Ishikawa (cell line): ENCODE measurements around the gene LY6G5C.

Experiments used
- CEBPB ChIP-seq: IDR thresholded peaks from 2 replicates; pipeline ENCODE4 v1.6.1; 2012
- CREB1 ChIP-seq: IDR thresholded peaks from 2 replicates; pipeline ENCODE4 v1.6.1; 2012; ENCODE audit warnings: low read depth
- EGR1 ChIP-seq: IDR thresholded peaks from 2 replicates; pipeline ENCODE4 v1.6.1; 2012
- EP300 ChIP-seq: IDR thresholded peaks from 2 replicates; pipeline ENCODE4 v1.6.1; 2012; ENCODE audit warnings: borderline replicate concordance
- FOXM1 ChIP-seq: IDR thresholded peaks from 2 replicates; pipeline ENCODE4 v1.6.1; 2012; ENCODE audit warnings: low read depth, borderline replicate concordance
- NFIC ChIP-seq: IDR thresholded peaks from 2 replicates; pipeline ENCODE4 v1.6.1; 2012
- RAD21 ChIP-seq: IDR thresholded peaks from 2 replicates; pipeline ENCODE4 v1.6.1; 2012; ENCODE audit warnings: low read depth
- TAF1 ChIP-seq: IDR thresholded peaks from 2 replicates; pipeline ENCODE4 v1.6.1; 2012; ENCODE audit warnings: low read depth, mild to moderate bottlenecking
- TCF12 ChIP-seq: IDR thresholded peaks from 2 replicates; pipeline ENCODE4 v1.6.1; 2012; ENCODE audit warnings: low read depth
- TEAD4 ChIP-seq: IDR thresholded peaks from 2 replicates; pipeline ENCODE4 v1.6.1; 2012
- YY1 ChIP-seq: IDR thresholded peaks from 2 replicates; pipeline ENCODE4 v1.6.1; 2012; ENCODE audit warnings: low read depth
- ZBTB7A ChIP-seq: IDR thresholded peaks from 2 replicates; pipeline ENCODE4 v1.6.1; 2012; ENCODE audit warnings: low read depth
- TF ChIP-seq, protein P1 (sequence below): IDR thresholded peaks from 2 replicates; pipeline ENCODE4 v1.6.1; 2012
- TF ChIP-seq, protein P2 (sequence below): IDR thresholded peaks from 2 replicates; pipeline ENCODE4 v1.6.1; 2012
- TF ChIP-seq, protein P3 (sequence below): IDR thresholded peaks from 2 replicates; pipeline ENCODE4 v1.6.1; 2012; ENCODE audit warnings: low read depth, mild to moderate bottlenecking

Gene LY6G5C

DNA sequence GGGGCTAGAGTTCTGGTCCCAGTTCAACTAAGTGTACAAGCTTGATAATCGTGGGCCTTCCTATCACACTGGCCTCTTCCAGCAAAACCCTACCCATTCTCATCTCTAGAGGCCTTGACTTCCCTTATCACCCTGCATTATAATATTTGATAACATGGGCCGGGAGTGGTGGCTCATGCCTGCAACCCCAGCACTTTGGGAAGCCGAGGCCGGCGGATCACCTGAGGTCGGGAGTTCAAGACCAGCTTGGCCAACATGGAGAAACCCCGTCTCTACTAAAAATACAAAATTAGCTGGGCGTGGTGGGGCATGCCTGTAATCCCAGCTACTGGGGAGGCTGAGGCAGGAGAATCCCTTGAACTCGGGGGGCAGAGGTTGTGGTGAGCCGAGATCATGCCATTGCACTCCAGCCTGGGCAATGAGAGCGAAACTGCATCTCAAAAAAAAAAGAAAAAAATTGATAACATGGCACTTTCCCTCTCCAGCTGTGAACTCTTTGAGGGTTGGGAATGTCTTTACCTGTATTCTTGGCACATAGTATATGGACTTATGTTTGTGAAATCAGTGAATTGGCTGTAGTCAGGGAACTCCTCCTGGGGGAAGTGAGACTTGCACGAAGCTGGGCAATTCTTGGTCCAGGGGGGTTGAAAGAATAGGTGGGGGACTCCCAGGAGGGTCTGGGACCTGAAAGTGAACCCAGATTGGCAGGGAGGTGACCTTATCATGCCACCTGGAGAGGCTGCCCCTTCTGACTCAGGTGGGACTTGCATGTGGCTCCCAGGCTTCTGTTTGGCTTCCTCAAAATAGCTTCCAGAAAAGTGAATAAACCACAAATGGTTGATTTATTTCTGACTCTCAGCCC, 19.4 kb downstream of the LY6G5C start:
- TF ChIP-seq RAD21: no peak
- TF ChIP-seq, protein P1, sequence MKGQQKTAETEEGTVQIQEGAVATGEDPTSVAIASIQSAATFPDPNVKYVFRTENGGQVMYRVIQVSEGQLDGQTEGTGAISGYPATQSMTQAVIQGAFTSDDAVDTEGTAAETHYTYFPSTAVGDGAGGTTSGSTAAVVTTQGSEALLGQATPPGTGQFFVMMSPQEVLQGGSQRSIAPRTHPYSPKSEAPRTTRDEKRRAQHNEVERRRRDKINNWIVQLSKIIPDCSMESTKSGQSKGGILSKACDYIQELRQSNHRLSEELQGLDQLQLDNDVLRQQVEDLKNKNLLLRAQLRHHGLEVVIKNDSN: no peak
- TF ChIP-seq EGR1: no peak
- TF ChIP-seq NFIC: no peak
- no peak for TF ChIP-seq TAF1
- TF ChIP-seq CEBPB: no peak
- TF ChIP-seq, protein P2, sequence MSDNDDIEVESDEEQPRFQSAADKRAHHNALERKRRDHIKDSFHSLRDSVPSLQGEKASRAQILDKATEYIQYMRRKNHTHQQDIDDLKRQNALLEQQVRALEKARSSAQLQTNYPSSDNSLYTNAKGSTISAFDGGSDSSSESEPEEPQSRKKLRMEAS: no peak
- TF ChIP-seq, protein P3, sequence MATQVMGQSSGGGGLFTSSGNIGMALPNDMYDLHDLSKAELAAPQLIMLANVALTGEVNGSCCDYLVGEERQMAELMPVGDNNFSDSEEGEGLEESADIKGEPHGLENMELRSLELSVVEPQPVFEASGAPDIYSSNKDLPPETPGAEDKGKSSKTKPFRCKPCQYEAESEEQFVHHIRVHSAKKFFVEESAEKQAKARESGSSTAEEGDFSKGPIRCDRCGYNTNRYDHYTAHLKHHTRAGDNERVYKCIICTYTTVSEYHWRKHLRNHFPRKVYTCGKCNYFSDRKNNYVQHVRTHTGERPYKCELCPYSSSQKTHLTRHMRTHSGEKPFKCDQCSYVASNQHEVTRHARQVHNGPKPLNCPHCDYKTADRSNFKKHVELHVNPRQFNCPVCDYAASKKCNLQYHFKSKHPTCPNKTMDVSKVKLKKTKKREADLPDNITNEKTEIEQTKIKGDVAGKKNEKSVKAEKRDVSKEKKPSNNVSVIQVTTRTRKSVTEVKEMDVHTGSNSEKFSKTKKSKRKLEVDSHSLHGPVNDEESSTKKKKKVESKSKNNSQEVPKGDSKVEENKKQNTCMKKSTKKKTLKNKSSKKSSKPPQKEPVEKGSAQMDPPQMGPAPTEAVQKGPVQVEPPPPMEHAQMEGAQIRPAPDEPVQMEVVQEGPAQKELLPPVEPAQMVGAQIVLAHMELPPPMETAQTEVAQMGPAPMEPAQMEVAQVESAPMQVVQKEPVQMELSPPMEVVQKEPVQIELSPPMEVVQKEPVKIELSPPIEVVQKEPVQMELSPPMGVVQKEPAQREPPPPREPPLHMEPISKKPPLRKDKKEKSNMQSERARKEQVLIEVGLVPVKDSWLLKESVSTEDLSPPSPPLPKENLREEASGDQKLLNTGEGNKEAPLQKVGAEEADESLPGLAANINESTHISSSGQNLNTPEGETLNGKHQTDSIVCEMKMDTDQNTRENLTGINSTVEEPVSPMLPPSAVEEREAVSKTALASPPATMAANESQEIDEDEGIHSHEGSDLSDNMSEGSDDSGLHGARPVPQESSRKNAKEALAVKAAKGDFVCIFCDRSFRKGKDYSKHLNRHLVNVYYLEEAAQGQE: no peak
- TF ChIP-seq CREB1: no peak
- TF ChIP-seq EP300: no peak
- TF ChIP-seq TCF12: no peak
- TF ChIP-seq ZBTB7A: no peak
- no peak for TF ChIP-seq YY1
- no peak for TF ChIP-seq TEAD4
- no peak for TF ChIP-seq FOXM1

DNA sequence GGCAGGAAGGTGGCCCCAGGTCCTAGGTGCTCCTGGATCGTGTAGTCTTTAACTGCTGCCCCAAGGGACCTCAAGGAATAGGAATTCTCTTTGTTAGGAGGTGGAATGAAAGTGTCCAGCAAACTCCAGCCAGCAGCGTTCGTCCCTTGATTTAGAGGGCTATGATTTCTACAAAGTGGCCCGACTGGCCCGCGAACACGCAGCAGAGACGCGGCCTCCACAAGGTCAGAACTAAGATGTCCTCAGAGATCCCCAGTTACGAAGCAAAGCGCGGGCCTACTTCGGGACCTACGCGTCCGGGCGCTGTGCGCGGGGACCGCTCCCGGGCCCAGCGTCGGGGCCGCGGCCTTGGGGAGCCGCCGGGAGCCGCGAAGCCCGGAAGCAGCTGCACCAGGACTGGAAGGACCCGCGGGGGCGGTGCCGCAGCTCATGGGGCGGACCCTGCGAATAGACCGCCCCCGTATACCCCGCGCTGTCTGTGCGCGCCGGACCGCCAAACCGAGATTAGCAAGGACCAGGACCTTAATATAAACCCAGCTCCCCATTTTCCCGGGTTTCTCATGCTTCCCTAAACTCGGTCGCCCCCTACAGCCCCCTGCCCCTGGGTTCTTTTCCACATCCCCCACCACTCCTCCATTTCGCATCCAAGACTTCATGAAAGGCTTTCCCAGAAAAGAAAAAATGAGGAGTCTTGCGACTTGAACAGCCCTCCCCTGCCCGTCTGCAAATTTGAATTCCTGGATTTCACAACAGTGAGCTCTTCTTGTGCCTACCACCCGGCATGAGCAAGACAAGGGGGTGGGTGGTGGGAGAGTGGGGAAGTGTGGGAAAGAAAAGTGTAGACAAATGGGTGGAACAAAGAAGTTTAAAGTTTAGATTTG, 20.2 kb downstream of the LY6G5C start, which contains the start of gene C6orf47:
TSS of gene C6orf47 (minus strand) at position 398 of the 881 bp plus-strand sequence. CDS start 831 bp downstream, outside the sequence.
- no peak for TF ChIP-seq RAD21
- TF ChIP-seq EP300: no peak
- peak; percentile 84 for TF ChIP-seq TAF1
- peak; percentile 3; the same call in 1 of the 2 replicates for TF ChIP-seq CEBPB
- TF ChIP-seq YY1: no peak
- TF ChIP-seq, protein P1: no peak
- no peak for TF ChIP-seq NFIC
- no peak for TF ChIP-seq TEAD4
- TF ChIP-seq, protein P3: no peak
- TF ChIP-seq, protein P2: peak; percentile 49
- TF ChIP-seq FOXM1: no peak
- peak; percentile 61 for TF ChIP-seq TCF12
- peak; percentile 66; the same call in 1 of the 2 replicates for TF ChIP-seq ZBTB7A
- no peak for TF ChIP-seq CREB1
- peak; percentile 78 for TF ChIP-seq EGR1

DNA sequence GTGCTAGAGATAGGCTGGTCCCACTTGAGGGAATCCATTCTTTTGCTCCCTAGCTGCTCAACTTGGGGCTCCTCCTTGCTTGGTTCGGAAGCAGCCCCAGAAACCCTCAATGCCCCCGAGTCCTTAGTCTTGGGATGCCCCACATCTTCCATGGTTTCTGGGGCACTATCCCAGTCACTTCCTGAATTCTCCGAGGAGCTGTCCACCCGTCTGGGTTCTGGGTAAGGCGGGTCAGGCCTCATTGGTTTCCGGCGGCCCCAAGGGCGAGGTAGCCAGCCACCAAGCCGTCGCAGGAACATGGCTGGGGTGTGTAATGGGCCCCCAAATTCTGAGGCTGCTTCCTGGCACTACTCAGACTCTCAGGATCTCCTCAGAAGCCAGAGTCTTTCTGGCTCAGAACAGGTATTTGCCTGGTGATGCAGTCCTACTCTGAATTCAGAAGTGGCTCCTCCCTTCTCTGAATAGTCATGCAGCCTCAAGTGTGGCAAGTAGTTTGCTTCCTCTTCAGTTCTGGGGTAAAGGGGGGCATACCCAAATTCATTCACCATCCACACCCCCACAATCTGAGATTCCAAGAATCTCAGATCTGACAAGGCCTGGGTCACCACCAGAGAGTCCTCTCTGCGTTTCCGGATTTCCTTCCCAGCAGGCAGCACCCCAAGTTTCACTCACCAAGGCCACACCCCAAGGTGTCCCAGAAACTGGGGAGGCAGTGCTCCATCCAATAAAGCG, 21.1 kb downstream of the LY6G5C start:
- no peak for TF ChIP-seq FOXM1
- no peak for TF ChIP-seq TAF1
- no peak for TF ChIP-seq YY1
- TF ChIP-seq, protein P3: peak; percentile 72
